Measurements from ENCODE around the gene THAP5.
A peak's percentile ranks its signal among the peaks of the same experiment; 100 is the strongest.
"Not testable (repeated sequence)": the region's sequence is repeated elsewhere in the genome, so short reads cannot be mapped to it uniquely, and the experiment has no call there.

The THAP5 gene

DNA sequence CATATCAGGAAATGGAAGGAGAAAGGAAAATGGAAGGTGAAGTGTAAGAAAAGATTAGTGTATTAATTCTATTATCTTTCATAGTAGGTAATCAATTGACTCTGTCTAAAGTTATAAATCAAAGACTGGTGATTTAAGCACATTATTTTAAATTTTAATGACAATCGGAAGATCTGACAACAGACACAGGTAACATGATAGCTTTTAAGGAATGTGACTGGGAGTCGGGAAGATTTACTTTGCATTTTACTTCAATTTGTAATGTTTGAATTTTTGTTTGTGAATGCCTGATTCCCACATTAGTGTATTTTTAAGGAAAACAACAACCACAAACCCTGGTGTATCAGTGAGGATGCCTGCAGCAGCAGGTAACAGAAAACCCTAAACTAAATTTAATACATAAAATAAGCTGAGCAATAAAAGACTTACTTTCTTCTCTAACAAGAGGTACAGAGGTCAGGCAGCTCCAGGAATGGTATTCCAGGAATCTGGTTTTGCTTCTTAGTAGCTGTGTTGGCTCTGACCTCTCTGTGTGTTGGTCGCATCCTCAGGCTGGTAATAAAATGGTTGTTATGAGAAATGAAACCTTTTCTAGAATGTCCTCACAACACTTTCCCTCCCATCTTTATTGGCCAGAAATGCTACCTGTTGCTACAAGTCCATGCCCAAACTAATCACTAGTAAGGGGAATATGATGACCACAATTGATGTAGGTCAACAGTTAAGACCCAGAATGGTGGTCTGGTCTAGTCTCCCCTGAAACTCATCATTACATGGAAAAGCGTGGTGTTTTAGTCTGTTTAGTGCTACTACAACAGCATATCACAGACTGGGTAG, 12.4 kb upstream of the THAP5 start:
- DNase-seq, result no peak

DNA sequence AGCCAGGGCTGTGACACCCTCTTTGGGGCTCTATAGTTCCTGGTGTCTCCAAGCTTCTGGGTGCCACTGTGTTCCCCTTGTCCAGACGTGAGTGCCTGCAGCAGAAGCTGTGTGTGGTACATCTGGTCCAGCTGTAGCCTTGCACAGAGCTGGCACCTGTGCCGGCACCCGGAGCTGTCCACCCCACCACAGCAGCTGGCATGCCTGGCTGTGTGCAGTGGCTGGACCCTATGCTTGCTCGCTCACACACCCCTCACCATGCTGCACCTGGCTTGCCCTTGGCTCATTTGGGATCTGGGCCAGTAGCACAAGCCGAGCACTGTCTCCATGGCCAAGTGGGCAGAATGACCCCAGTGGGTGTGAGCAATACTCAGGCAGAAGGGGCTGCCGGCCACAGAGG, 10.8 kb upstream of the THAP5 start:
- DNase-seq, result no peak

DNA sequence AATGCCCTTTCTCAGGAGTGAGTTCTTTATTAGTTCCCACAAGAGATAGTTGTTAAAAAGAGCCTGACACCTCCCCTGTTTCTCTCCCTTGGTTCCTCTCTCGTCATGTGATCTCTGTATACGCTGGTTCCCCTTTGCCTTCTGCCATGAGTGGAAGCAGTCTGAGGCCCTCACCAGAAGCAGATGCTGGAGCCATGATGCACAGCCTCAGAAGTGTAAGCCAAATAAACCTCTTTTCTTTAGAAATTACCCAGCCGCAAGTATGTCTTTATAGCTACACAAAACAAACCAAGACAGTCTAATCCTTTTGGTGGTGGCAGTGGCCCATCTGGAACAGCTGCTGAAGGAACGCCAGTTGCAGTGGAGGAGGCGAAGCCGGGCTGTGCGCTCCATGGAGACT, 9.4 kb upstream of the THAP5 start:
- no peak for DNase-seq

DNA sequence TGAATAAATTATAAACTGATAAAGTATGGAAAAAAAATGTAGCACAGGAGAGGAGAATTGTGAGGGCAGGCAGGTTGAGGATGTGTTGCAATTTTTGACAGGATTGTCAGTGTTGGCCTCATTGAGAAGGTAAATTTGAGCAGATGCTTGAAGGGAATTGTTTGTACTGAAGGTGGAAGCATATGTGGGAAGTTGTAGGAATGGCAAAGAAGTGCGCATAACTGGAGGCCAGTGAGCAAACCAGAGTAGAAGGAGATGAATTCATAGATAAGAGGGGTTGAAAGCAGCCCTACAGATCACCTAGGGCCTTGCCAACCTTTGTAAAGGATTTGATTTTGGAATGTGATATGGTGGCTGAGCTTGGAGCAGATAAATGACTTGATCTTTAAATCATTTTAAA, 6.6 kb upstream of the THAP5 start:
- DNase-seq, result no peak

DNA sequence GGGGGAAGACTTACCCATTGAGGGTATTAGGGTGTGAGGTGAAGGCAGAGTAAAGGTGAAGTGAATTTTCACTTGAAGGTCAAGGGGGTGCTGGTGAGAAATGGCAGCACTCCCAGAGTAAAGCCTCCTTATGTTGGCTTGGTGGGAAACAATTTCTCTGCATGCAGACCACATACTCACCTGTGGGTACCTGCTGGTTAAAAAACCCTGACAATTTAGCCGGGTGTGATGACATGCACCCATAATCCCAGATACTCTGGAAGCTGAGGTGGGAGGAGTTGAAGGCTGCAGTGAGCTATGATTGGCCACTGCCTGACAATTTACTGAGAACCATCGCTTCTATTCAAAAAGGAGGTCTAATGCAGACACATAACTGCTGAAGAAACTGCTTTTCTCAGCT, 5.7 kb upstream of the THAP5 start:
- no peak for DNase-seq

DNA sequence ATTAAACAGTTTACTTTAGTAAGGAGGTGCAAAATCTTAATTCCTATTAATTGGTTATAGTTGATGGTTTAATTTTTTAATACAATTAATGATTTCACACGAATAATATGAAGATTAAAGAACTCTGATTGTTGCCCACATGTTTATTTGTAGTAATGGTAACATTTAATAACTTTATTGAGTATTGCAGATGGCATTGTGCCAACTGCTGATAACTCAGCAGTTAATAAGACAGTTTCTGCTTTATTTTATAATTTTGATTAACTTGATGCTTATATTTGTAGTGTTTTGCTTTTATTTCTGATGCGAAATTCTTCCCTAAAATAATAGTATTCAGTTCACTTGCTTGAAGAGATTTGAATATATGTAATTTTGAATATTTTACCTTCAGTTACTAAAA, 3.0 kb upstream of the THAP5 start:
- no peak for DNase-seq

DNA sequence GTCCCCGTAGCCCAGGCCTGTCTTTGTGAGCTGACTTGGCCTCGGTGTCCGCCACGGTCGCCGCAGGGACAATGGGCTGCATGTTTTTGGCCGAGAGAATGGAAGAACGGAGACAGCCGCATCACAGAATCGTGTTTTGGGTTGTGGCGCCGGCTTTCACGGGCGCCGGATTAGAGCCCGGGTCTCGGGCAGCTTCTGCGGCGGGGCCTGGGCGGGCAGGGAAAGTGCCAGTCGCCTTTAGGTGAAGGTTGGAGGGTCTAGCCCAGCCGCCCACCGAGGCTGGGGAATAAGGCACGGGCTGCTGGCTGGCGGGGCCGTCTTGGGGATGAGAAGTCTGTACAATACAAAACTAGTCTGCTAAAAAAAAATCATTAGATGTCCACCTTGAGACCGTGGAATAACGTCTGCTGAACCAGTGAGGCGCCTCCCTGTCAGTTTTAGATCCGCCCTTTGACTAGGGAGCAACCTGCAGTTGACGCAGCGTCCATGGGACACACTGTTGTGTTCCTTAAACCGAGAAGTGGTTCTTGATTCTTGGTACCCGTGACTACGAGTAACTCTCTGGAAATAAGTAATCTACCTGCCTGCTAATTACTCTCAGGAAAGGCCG, 745 bp upstream of the THAP5 start:
- peak; percentile 8 for DNase-seq

DNA sequence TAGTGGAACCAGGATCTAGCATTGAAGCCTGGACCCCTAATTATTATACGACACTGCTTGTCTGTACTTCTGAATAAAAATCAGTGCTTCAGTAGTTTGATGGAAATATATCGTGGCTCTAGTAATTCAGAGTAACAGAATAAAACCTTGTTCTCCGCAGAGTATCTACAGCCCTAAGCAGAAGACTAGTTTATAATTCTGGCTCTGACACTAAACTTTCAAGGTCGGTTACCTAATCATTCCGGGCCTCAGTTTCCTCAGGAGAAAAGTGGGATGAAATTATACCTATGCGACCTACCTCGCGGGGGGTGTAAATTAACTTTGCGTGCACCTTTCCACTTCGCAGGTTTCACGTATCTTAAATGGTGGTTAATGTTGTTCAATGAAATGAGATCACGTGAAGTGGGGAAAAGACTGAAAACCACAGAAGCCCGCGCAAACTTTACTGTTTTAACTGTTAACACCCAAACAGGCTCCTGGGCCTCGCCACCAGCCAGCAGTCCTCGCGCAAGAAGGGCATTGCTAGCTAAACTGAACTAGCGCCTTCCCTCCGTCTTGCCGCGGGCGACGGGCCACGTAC, 615 bp downstream of the THAP5 start:
- no peak for DNase-seq

DNA sequence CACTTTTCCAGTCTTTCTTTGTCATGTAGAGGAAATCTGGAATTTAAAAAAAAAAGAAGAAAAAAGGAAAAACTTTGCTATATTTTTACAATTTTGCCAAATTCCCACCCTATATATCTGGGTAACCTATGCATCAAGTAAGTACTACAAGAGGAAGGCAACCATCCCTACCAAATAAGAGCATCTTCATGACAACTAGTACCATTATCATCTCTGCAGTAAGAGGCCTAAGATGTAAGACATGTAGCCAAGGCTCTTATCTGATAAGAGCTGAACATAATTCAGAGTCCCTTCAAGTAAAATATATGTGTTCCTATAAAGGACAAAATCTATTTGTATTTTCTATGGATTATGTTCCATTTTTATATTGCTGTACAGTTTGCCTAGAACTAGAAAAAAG, 3.5 kb downstream of the THAP5 start:
- no peak for DNase-seq

DNA sequence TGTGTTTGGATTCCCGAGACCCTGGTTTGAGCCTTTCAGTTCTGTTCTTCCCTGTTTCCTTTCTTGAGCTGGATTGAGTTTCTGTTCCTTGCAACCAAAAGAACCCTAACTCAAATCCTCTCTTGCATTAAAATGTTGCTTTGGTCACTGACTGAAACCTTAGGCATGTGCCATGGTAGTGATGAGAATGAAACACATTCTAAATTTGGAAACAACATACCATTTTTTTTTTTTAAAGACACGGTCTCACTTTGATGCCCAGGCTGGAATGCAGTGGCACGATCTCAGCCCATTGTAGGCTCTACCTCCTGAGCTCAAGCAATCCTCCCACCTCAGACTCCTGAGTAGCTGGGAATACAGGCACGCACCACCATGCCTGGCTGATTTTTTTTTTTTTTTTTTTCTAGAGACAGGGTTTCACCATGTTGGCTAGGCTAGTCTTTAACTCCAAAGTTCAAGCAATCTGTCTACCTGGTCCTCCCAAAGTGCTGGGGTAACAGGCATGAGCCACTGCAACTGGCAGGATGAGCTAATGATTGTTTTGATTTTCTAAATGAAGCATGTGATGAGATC, 8.4 kb downstream of the THAP5 start:
- no peak for DNase-seq

DNA sequence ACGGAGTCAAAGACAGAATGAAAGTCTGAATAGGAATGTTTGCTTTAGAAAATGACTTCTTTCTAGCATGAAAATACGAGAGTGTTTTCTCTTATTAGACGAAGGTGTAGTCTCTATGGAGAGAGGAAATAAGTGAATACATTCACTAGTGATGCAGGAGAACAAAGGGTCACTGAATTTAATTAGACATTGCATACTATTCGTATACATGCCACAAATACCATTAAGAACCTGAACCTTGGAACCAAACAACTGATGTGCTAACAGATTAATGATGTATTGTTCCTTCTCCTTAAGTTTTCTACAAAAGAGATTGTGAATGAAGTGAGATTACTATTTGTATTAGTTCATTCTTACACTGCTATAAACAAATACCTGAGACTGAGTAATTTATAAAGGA, 10.3 kb downstream of the THAP5 start:
- DNase-seq, result no peak

DNA sequence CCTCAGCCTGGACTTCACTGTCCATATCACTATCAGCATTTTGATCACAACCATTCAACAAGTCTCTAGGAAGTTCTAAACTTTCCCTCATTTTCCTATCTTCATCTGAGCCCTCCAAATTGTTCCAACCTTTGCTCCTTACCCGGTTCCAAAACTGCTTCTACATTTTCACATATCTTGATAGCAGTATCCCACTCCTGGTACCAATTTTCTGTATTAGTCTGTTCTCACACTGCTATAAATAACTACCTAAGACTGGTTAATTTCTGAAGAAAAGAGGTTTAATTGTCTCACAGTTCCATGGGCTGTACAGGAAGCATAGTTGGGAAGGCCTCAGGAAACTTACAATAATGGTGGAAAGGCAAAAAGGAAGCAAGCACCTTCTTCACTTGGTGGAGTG, 11.9 kb downstream of the THAP5 start:
- no peak for DNase-seq

DNA sequence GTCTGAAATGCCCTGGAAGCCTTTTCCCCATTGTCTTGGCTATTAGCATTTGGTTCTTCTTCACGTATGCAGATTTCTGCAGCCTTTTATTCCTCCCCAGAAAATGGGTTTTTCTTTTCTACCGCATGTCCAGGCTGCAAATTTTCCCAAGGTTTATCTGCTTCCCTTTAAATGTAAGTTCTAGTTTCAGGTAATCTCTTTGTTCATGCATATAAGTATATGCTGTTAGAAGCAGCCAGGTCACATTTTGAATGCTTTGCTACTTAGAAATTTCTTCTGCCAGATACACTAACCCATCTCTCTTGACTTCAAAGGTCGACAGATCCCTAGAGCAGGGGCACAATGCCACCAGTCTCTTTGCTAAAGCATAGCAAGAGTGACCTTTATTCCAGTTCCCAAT, 12.3 kb downstream of the THAP5 start:
- no peak for DNase-seq

DNA sequence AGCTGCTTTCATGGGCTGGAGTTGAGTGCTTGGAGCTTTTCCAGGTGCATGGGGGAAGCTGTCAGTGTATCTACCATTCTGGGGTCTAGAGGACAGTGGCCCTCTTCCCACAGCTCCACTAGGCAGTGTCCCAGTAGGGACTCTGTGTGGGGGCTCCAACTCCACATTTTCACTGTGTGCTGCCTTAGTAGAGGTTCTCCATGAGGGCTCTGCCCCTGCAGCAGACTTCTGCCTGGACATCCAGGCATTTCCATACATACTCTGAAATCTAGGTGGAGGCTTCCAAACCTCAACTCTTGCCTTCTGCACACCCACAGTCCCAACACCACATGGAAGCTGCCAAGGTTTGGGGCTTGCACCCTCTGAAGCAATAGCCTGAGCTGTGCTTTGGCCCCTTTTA, 12.8 kb downstream of the THAP5 start:
- not testable (repeated sequence) for DNase-seq

DNA sequence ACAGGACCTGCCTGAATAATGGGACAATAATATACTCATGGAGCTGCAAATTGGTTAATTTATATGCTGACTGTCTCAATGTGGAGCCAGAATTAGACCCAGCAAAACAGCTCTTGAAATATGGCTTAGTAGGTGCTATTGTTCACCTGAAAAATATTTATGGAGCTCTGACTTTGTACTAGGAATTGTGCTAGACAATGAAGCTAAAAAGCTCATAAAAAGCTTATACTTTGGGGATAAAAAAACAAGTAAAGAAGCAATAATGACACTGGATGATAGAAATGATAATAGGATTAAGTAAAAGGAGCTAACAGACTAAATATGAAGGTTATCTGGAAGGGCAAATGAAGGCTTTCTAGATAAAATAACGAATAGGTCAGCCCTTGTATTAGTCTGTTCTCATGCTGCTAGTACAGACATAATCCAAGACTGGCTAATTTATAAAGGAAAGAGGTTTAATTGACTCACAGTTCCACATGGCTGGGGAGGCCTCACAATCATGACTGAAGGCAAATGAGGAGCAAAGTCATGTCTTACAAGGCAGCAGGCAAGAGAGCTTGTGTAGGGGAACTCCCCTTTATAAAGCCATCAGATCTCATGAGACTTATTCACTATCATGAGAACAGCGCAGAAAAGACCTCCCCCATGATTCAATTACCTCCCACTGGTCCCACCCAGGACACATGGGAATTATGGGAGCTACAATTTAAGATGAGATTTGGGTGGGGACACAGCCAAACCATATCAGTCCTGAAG, 21.2 kb downstream of the THAP5 start:
- DNase-seq, result not testable (repeated sequence)

DNA sequence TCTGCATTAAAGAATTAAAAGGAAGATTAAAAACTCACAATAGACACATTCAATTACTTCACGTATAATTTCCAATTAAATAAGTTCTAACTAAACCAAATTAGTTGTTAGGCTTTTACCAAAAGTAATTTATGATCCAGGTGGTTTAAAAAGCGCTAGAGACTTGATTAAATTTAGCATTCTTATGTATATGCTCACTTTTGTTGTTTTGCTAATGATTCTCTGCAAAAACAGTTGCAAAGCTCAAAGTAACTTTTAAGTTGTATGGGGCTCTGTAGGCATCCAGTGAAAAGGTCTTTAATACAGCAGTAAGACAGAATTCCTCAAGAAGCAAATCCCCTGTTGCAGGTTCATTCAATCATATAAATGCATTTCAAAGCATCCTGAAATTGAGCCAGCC, 28.0 kb downstream of the THAP5 start:
- no peak for DNase-seq

DNA sequence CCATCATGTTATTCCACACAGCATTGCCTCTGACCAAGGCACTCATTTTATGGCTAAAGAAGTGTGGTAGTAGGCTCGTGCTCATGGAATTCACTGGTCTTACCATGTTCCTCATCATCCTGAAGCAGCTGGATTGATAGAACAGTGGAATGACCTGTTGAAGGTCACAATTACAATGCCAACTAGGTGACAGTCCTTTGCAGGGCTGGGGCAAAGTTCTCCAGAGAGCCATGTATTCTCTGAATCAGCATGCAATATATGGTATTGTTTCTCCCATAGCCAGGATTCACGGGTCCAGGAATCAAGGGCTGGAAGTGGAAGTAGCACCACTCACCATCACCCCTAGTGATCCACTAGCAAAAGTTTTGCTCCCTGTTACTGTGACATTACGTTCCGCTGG, 30.8 kb downstream of the THAP5 start:
- DNase-seq, result not testable (repeated sequence)

DNA sequence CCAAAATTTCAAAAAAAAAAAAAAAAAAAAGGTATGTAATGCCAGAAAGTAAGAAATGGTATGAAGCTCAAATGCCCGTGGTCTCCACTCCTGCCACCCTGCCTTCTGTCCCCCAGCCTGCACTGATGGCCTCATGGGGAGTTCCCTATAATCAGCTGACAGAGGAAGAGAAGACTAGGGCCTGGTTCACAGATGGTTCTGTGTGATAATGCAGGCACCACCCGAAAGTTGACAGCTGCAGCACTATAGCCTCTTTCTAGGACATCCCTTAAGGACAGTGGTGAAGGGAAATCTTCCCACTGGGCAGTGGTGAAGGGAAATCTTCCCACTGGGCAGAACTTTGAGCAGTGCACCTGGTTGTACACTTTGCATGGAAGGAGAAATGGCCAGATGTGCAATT, 31.3 kb downstream of the THAP5 start:
- DNase-seq, result not testable (repeated sequence)

DNA sequence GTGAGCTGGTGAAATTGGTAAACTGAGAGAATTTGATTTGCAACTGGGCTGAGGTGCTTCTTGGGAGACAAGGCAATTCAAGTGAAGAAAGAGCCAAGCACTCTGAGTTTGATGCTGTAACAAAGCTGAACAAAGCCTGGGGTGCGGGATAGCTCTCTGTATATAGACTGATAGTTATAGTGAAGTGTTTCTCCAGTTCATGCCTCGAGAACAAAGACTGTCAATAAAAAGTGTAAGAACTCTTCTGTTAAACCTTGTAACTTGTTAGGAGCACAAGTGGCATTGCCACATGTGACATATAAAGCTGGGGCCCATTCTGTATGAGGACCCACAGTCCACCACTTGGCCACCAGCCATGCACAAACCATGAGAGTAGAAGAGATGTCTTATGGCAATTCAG, 32.3 kb downstream of the THAP5 start:
- no peak for DNase-seq

DNA sequence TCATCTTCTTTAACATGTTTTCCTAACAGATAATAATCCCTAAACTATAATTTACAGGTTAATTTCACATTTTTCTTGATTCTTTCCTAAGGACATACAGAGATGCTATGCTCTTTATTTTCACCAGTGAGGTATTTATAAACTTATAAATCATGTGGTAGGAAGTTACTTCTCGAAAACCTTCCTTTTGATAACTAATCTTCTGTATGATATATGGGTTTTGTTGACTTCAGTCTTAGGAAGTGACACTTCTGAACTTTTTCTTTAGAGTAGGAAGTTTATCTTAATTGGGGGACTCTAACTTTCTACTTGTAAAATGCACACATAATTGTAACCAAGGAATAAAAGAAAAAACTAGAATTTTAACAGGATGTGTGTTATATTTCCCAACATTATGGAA, 33.8 kb downstream of the THAP5 start:
- no peak for DNase-seq

DNA sequence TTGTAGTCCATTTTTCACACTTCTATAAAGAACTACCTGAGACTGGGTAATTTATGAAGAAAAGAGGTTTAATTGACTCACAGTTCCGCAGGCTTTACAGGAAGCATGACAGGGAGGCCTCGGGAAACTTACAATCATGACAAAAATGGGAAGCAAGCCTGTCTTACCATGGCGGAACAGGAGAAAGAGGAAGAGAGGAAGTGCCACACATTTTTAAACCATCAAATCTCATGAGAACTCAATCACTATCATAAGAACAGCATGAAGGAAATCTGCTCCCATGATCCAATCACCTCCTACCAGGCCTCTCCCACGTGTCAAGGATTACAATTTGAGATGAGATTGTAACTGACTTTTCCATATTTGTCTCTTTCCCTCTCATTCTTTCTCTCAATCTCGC, 34.2 kb downstream of the THAP5 start:
- no peak for DNase-seq

DNA sequence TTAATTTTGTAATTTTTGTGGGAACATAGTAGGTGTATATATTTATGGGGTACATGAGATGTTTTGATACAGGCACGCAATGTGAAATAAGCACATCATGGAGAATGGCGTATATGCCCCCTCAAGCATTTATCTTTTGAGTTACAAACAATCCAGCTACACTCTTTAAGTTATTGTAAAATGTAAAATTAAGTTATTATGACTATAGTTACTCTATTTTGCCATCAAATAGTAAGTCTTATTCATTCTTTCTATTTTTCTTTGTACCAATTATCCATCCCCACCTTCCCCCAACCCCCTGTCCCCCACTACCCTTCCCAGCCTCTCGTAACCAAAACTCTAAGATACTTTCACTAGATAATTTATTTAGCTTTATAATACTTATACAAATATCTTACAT, 35.8 kb downstream of the THAP5 start:
- DNase-seq, result no peak

DNA sequence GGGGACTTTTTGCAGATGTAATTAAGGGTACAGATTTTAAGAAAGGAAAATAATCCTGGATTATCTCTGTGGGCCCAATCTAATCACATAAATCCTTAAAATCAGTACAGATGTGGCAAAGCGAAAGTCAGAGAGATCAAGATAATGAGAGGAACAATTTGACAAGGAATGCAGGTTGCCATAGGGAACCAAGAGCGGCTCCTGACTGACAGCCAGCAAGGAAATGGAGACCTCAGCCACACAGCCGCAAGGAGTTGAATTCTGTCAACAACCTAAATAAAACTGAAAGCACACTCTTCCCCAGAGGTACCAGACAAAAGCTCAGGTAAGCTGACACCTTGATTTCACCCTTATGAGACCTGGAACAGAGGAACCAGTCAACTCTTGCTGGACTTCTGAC, 40.2 kb downstream of the THAP5 start:
- DNase-seq, result no peak

All from NCI-H524 treated with DMSO at 0.1 percent for 48 hours (cell line).